ENCODE results near the gene FGD4. TPM values are rescaled to one million over a fixed set of nuclear protein-coding genes. Genes with fewer than 3 reads are reported as not detected.
A peak's percentile ranks its signal among the peaks of the same experiment; 100 is the strongest.

The FGD4 gene
- total RNA-seq, 1 donor from 2014 or later: 17.3 TPM

DNA sequence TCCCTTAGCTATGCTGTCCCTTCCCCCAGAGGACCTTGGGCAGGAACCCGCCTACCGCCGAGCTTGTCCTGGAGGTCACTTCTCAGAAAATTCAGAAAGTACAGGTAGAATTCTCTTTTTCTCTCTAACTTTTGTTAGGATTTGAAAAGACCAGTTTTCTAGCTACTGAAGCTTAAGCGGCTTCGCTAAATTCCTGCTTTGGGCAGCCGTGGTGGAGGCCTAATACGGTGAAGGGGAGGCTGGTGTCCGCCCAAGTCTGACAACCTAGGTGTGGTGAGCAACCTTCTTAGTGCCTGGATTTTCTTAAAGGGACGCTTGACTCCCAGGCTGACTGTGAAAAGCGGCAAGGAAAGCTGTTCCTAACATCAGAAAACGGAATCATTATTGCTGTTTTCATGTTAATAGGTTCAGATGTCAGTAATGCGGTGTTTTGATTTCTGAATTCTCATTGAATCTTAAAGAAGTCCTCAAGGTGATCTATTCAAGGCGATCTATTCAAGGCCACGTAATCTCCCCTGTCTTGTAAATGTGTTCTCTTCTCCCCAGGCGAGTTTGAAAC is 835 bp downstream of the FGD4 start:
- peak; percentile 44 for ATAC-seq (ENCODE audit: poor library complexity)
- intact Hi-C loops (cut with DNase I): no loop called here
- no peak for DNase-seq

DNA sequence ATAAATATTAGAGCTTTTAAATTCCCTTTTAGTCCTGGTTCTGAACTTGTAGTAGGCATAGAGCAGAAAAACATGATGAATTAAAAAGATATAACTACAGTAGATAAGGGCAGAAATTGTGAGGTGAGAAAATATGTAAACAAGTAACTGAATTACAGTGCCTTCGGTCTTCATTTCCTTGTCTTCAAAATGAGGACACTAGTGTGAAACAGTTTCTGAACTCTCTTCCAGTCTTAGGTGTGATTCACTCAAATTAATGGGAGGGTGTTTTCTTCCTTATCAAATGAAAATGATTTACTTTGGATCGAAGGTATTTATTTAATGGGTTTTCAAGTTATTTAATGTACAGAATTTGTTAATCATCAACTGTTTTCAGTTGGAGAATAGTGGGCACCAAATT is 1.5 kb downstream of the FGD4 start:
- DNase-seq: no peak
- no peak for ATAC-seq (ENCODE audit: poor library complexity)
- intact Hi-C loops (cut with DNase I): no loop called here

DNA sequence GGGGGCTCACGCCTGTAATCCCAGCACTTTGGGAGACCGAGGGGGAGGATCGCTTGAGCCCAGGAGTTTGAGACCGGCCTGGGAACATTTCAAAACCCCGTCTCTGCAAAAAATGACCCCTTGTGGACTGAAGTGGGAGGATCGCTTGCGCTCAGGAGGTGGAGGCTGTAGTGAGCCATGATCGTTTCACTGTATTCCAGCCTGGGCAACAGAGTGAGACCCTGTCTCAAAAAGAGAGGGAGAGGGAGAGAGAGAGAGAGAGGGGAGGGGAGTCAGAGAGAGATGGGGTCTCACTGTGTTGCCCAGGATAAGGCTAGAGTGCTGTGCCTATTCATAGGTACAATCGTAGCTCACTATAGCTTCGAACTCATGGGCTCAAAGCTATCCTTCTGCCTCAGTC is 2.8 kb downstream of the FGD4 start:
- no peak for ATAC-seq (ENCODE audit: poor library complexity)
- intact Hi-C loops (cut with DNase I): no loop called here

DNA sequence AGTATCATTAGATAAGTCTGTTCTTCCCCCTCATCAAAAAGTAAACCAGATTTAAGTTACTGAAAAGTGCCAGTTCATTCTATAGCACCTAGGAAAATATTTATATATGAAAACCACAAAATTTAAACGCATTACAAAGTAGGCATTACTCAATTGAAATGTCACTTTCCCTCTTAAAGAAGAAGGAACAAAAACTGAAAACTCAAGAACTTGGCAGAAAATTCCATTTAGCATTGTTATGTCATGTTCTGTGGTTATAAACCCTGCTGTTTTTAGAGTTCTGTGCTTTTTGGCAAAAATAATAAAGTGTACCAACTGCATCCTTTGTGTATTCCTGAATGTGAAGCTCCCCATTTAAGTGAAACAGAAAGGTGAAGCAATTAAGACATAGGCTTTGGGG is 3.6 kb downstream of the FGD4 start:
- intact Hi-C loops (cut with DNase I): no loop called here
- ATAC-seq (ENCODE audit: poor library complexity) (no peak), DNase-seq (no peak)

More for the DNA sequence above, 2.8 kb downstream of the FGD4 start:
- no peak for DNase-seq

DNA sequence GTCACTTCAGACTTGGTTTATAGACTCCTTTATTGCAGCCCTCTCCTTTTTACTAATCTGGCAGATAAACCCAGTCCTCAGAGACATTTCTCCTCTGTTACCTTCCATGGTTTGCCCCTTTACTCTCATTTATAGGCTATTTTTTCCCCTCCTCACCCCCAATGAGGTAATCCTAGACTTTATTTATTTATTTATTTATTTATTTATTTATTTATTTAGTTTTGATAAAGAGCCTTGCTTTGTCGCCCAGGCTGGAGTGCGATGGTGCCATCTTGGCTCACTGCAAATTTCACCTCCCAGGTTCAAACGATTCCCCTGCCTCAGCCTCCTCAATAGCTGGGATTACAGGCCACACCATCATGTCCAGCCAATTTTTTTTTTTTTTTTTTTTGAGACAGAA is 8.4 kb downstream of the FGD4 start:
- DNase-seq (no peak), ATAC-seq (ENCODE audit: poor library complexity) (no peak)
- intact Hi-C loops (cut with DNase I): no loop called here

DNA sequence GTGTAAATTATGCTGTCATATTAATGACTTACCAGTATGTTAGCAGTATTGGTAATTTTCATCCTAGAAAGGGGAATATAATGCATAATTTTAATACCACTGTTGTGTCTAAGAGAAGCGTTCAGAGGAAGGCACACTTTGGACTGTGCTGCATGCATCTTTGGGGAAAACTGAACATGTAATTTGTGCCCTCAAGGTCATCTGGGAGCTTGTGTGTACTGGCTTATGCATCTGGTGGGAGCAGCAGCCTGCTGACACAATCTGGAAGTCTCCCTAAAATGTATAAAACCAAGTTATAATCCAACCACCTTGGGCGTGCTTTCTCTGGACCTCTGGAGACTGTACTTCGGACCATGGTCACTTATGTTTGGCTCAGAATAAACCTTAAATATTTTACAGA is 14.1 kb downstream of the FGD4 start:
- DNase-seq: no peak
- intact Hi-C loops (cut with DNase I): no loop called here
- ATAC-seq (ENCODE audit: poor library complexity): no peak

DNA sequence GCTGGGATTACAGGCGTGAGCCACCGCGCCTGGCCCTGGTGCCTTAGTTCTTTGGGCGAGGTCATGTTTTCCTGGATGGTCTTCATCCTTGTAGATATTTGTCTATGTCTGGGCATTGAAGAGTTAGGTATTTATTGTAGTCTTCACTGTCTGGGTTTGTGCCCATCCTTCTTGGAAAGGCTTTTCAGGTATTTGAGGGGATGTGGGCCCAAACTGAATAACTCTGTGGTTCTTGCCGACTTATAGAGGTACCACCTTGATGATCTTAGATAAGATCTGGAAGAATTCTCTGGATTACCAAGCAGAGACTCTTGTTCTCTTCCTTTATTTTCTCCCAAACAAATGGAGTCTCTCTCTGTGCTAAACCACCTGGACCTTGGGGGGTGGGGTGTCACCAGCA is 18.9 kb downstream of the FGD4 start:
- DNase-seq (no peak), ATAC-seq (ENCODE audit: poor library complexity) (no peak)
- intact Hi-C loops (cut with DNase I): no loop called here

DNA sequence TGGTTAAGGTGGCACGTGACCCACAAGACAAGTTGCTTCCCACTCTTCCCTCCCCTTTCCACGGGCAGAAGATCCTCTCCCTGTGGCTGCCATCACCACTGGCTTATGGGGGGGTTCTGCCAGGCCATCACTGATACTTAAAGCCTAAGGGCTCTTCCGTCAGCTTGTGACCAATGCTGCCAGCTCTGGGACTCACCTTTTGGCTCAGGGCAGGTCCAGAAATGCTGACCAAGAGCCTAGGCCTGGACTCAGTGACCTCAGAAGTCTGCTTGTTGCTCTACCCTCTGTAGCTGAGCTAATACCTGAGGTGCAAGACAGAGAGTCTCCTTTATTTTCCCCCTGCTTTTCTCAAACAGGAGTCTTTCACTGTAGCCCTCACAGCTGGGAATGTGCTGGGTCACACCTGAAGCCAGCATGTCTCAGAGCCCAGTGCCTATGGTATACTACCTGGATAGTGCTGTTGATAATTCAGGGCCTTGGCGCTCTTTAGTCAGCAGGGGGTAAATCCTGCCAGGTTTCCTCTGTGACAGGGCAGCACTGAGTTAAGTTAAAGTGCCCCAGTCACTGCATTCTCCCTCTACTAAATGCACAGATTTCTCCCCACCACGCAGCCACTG is 19.7 kb downstream of the FGD4 start:
- intact Hi-C loops (cut with DNase I): no loop called here
- no peak for DNase-seq
- ATAC-seq (ENCODE audit: poor library complexity): no peak

DNA sequence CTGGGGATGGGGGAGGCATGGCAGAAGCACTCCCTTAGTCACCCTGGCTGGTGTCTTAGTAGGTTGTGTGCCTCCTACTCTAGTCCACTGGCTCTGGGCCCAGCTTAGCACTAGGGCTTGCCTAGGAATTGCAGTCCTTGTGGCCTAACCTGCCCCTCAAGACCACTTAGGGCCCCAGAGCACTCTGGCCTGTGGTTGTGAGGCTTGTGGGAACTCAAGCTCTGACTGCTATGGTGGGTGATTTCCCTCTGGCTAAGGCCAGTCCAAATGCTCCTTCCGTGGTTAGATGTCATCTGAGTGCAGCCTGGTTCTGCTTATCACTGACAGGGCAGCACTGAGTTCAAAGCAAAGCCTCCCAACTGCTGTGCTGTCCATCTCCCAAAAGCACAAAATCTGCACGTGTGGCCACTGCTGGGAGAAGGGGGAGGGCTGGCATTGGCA is 20.2 kb downstream of the FGD4 start:
- ATAC-seq (ENCODE audit: poor library complexity) (peak; percentile 55), DNase-seq (no peak)
- intact Hi-C loops (cut with DNase I): no loop called here

DNA sequence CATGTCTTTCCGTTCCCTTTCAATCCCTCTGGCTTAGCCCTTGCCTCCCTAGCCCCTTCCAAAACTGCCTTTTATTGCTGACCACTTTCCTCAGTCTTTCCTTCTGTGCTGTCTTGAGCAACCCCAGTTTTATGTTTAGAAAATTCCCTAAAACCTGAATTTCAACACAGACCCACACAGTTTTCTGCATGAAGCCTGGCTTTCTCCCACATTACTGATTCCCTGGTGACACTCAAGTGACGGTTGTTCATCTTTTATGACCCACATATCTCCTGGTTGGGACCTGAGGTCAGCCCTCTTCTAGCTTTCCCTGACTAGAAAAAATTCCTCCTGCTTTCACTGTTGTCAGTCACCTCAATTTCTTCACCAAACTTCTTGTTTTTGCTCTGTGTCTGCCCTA is 21.0 kb downstream of the FGD4 start:
- intact Hi-C loops (cut with DNase I): no loop called here
- ATAC-seq (ENCODE audit: poor library complexity) (no peak), DNase-seq (no peak)

DNA sequence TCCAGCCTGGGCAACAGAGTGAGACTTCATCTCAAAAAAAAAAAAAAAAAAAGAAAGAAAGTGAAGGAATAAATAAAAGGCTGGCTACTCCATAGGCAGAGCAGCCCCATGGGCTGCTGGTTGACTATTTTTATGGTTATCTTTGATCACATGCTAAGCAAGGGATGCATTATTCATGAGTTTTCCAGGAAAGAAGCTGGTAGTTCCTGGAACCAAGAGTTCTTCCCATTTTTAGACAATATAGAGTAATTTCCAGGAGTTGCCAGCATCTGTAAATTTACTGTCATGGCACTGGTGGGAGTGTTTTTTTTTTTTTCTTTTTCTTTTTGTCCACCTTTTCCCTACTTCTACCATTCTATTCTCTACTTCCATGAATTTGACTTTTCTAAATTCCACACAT is 24.2 kb downstream of the FGD4 start:
- no peak for ATAC-seq (ENCODE audit: poor library complexity)
- DNase-seq: no peak
- intact Hi-C loops (cut with DNase I): no loop called here

DNA sequence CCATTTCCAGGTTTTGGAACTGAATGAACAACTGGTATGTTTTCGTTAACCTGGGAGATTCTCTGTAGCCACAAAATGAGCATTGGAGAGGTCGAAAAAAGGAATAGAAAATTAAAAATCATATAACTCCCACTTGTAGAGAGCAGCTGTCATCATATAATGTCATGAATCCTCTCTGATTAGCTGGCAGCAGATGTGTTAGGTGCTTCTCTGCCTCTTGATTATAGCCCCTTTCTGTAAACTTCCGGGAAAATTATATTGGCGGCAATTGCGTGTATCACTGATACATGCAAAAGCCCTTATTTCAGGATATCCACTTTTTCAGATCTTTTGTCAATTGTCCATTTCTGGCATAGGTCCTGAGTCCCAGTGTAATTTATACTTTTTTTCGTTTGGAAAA is 31.7 kb downstream of the FGD4 start:
- no peak for DNase-seq
- ATAC-seq (ENCODE audit: poor library complexity): no peak
- intact Hi-C loops (cut with DNase I): no loop called here

DNA sequence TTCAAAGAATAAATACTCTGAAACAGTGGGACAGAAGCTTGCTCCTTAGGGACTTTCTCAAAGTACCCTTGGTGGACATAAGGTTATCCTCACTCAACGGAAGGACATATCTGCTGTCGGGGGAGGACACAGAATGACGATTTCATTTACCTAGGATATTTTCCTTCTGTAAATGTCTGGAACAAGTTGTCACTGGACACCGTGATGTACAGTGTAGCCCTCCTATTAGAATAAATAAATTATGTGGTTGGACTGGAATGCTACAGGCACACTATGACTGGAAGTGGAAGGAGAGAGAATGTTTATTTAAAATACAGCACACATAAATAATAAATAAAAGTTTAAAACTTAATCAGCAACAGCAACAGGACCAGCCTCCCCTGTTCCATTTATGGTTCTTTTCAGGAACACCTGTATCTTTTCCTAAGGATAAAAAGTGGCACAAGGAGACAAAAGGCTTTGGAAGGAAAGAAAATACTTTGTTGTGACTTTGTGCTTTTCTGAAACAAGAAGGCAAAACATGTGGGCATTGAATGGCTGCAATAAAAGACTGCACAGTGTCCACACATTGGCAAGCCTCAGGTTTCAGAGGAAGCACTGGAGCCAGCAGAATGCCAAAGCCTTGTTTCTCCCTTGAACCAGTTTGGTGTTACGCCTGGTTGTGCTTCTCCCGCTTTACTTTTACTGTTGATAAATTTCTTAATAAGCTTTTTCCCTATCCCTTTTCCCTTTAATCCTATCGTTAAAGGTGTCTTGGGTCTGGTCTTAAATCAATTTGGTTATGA is 36.8 kb downstream of the FGD4 start:
- DNase-seq (no peak), ATAC-seq (ENCODE audit: poor library complexity) (no peak)

DNA sequence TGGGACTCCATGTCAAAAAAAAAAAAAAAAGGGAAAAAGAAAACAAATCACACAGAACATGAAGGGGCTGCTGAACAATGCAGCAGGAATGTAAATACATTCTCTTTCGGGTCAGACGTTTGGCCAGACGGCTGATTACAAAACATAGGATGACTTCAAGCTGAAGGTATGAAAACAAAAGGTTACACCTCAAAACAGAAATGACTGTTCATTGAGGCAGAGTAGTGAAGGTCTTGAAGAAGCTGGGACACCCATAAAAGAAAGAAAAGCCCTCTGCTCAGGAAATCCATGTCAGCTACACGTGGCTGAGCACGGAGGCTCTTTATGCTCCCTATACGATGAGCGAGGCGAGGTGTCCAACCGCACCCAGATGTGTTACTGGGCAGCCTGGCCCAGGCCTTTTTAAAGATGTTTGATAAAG is 37.7 kb downstream of the FGD4 start:
- intact Hi-C loops (cut with DNase I): no loop called here
- ATAC-seq (ENCODE audit: poor library complexity) (no peak), DNase-seq (no peak)

More for the DNA sequence above, 36.8 kb downstream of the FGD4 start:
- intact Hi-C loops (cut with DNase I): no loop called here

DNA sequence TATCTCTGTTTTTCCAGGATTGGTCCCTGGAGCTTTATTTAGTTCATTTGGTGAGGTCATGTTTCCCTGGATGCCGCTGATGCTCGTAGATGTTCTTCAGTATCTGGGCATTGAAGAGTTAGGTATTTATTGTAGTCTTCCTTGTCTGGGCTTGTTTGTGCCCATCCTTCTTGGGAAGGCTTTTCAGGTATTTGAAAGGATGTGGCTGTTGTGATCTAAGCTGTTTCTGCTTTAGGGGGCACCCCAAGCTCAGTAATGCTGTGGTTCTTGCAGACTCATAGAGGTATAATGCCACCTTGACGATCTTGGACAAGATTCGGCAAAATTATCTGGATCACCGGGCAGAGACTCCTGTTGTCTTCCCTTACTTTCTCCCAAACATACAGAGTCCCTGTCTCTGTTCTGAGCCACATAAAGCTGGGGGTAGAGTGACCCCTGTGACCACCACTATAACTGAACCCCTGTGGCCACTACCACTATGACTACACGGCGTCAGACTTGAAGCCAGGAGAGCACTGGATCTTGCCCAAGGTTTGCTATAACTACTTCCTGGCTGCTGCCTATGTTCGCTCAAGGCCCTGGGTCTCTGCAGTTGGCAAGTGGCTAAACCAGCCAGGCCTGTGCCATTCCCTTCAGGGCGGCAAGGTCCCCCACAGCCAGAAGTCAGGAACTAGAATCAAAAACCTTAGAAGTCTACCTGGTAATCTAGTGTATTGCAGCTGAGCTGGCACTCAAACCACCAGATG is 40.9 kb downstream of the FGD4 start:
- intact Hi-C loops (cut with DNase I): no loop called here
- ATAC-seq (ENCODE audit: poor library complexity) (no peak), DNase-seq (no peak)

DNA sequence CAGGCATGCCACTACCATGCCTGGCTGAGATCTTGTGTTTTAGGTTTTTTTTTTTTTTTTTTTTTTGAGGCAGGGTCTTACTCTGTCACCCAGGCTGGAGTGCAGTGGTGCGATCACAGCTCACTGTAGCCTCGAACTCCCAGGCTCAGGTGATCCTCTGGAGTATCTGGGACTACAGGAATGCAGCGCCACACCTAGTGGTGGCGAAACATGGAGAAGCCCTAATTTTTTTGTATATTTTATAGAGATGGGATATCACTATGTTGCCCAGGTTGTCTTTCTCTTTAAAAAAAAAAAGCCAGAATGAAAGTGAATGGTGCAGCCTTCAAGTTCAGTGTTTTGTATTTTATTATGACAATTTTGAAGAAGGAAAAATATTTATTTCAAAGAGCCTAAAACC is 44.1 kb downstream of the FGD4 start:
- ATAC-seq (ENCODE audit: poor library complexity) (no peak), DNase-seq (no peak)
- intact Hi-C loops (cut with DNase I): no loop called here

DNA sequence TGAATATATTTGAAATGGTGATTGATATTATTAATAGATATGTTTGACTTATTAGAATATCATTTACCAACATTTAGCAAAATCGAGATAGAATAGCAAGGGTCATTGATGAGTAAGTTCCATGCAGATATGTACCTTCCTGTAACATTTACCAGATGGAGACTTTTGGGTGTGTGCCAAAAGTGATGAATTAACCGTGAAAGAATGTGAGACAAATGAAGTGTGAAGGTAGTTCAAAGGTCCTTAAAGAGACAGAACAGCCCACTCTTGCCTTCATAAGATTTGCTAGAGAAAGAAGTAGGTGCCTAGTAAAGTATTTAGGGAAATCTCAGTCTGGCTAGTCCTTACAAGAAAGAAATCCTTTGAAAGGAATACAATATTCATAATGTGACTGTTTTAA is 45.5 kb downstream of the FGD4 start:
- ATAC-seq (ENCODE audit: poor library complexity): no peak
- DNase-seq: no peak
- intact Hi-C loops (cut with DNase I): no loop called here

DNA sequence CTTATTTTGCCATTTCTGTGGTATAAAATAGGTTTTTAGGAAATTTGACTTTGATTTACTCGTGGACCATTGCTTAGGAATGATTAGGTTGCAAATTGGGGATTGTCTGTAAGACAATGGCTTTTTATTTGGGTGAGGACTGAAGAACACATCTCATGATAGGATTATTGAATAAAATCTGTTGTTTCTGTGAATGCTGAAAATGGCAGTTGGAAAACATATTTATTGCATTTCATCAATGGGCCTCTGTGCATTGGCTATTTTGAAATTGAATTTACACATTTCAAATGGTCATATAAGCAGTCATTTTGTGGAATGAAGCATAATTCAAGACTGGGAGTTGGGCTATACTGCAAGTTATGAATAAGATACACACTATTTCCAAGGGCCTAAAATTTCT is 46.0 kb downstream of the FGD4 start:
- intact Hi-C loops (cut with DNase I): no loop called here
- ATAC-seq (ENCODE audit: poor library complexity) (no peak), DNase-seq (no peak)

DNA sequence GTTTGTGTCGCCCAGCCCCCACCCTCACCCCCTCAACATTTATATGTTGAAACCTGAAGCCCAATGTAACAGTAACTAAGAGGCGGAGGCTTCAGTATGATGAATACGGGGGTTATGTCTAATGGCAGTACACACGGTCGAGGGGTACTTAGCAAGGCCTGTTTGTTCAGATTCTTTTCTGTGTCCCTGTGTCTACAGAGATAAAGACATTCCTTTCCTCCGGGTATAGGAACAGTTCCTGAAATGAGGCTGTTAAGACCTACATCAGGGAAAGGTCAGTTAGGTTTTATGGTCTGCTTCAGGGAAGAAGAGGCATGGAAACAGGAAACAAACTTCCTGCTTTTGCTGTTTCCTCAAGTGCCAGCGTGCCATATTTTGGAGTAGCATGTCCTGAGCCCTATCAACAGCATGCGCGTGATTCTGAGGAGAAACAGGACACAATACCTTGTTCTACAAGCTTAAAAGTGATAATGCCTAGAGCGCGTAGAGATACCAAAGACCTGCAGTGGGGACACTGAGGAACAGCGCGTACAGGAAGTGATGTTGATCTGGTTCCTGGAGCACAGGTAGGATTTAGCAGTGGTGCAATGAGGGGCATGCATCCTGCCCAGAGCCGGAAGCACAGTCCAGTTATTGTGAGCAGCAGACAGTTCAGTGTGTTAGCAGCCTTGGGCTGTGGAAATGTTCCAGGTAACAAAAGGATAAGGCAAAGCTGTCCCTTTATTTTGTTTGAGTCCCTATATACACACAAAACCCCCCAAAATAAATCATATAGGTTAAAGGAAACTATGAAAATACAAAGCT is 47.2 kb downstream of the FGD4 start:
- ATAC-seq (ENCODE audit: poor library complexity) (peak; percentile 73), DNase-seq (no peak)
- intact Hi-C loops (cut with DNase I): no loop called here
